ENCODE measurements around the gene PPWD1.

The PPWD1 gene

GRCh38 chr5:65544473-65544872, 18.6 kb upstream of the PPWD1 start:
- H3K4me3 ChIP-seq (ENCODE audit: low read depth, low read length) = no peak overlapping the region
- H3K36me3 ChIP-seq (replicated peaks) = no peaks in the 10 kb centered on the region
- H3K27ac ChIP-seq = no peak overlapping the region
- DNase-seq = no peak
- H3K27me3 ChIP-seq (replicated peaks) = no peaks in the 10 kb centered on the region
- TF ChIP-seq CTCF (IDR thresholded peaks at IDR 0.05; ENCODE audit: low read depth, low read length, missing control alignments) = no peak
- in situ Hi-C loops (cut with HindIII; ENCODE audit: low pct_ligation_motif_present, low sequenced_read_pairs) = no loop called here

GRCh38 chr5:65546141-65546540, 17.0 kb upstream of the PPWD1 start:
- H3K27me3 ChIP-seq (replicated peaks) = no peaks in the 10 kb centered on the region
- no peak for TF ChIP-seq CTCF (IDR thresholded peaks at IDR 0.05; ENCODE audit: low read depth, low read length, missing control alignments)
- in situ Hi-C loops (cut with HindIII; ENCODE audit: low pct_ligation_motif_present, low sequenced_read_pairs) = no loop called here
- no peak for DNase-seq
- H3K36me3 ChIP-seq (replicated peaks) = no peaks in the 10 kb centered on the region
- no peak overlapping the region for H3K27ac ChIP-seq
- no peak overlapping the region for H3K4me3 ChIP-seq (ENCODE audit: low read depth, low read length)

- no peak for TF ChIP-seq CTCF (IDR thresholded peaks at IDR 0.05; ENCODE audit: low read depth, low read length, missing control alignments)
These were observed 14.8 kb upstream of the PPWD1 start for GRCh38 chr5:65548281-65548680.

GRCh38 chr5:65553941-65554340, 9.2 kb upstream of the PPWD1 start:
- H3K27me3 ChIP-seq (replicated peaks) = no peaks in the 10 kb centered on the region
- no peak overlapping the region for H3K4me3 ChIP-seq (ENCODE audit: low read depth, low read length)
- in situ Hi-C loops (cut with HindIII; ENCODE audit: low pct_ligation_motif_present, low sequenced_read_pairs) = no loop called here
- no peak for TF ChIP-seq CTCF (IDR thresholded peaks at IDR 0.05; ENCODE audit: low read depth, low read length, missing control alignments)
- no peak for DNase-seq
- no peaks in the 10 kb centered on the region for H3K36me3 ChIP-seq (replicated peaks)
- no peak overlapping the region for H3K27ac ChIP-seq

More at GRCh38 chr5:65548281-65548680, 14.8 kb upstream of the PPWD1 start:
- no peaks in the 10 kb centered on the region for H3K36me3 ChIP-seq (replicated peaks)
- in situ Hi-C loops (cut with HindIII; ENCODE audit: low pct_ligation_motif_present, low sequenced_read_pairs) = no loop called here
- H3K27ac ChIP-seq = no peak overlapping the region
- H3K27me3 ChIP-seq (replicated peaks) = no peaks in the 10 kb centered on the region
- H3K4me3 ChIP-seq (ENCODE audit: low read depth, low read length) = no peak overlapping the region
- DNase-seq = no peak

GRCh38 chr5:65555287-65555686, 7.8 kb upstream of the PPWD1 start:
- Histone ChIP-seq H3K36me3 (replicated peaks) (no peaks in the 10 kb centered on the region), H3K27ac (no peak overlapping the region), H3K27me3 (replicated peaks) (no peaks in the 10 kb centered on the region), H3K4me3 (ENCODE audit: low read depth, low read length) (no peak overlapping the region)
- TF ChIP-seq CTCF (IDR thresholded peaks at IDR 0.05; ENCODE audit: low read depth, low read length, missing control alignments) = no peak
- no peak for DNase-seq
- in situ Hi-C loops (cut with HindIII; ENCODE audit: low pct_ligation_motif_present, low sequenced_read_pairs) = no loop called here

GRCh38 chr5:65556181-65556580, 6.9 kb upstream of the PPWD1 start:
- H3K4me3 ChIP-seq (ENCODE audit: low read depth, low read length) = no peak overlapping the region
- no peaks in the 10 kb centered on the region for H3K27me3 ChIP-seq (replicated peaks)
- in situ Hi-C loops (cut with HindIII; ENCODE audit: low pct_ligation_motif_present, low sequenced_read_pairs) = no loop called here
- no peak overlapping the region for H3K27ac ChIP-seq
- no peaks in the 10 kb centered on the region for H3K36me3 ChIP-seq (replicated peaks)
- no peak for DNase-seq
- TF ChIP-seq CTCF (IDR thresholded peaks at IDR 0.05; ENCODE audit: low read depth, low read length, missing control alignments) = no peak

Data from brain microvascular endothelial cell (primary cell).